ENCODE data around the gene FRMD1.

Gene FRMD1

GRCh38 chr6:168045706-168046620 lies 33.0 kb downstream of the FRMD1 start:
- no peak overlapping the region for H3K27ac ChIP-seq (replicated peaks)
- H3K4me3 ChIP-seq (replicated peaks; ENCODE audit: insufficient read depth, low read length) = no peak overlapping the region
- TF ChIP-seq CTCF (IDR thresholded peaks at IDR 0.05; ENCODE audit: insufficient read depth, low read length) = no peak
- no peak for DNase-seq (ENCODE audit: low read depth in 1 of 2, low spot score in 1 of 2)
- H3K27me3 ChIP-seq (ENCODE audit: insufficient read depth, poor library complexity, severe bottlenecking) = no peaks in the 10 kb centered on the region

- H3K27ac ChIP-seq (replicated peaks) = no peak overlapping the region
- TF ChIP-seq POLR2AphosphoS5 (IDR thresholded peaks at IDR 0.05; ENCODE audit: low read depth) = no peak
- TF ChIP-seq REST (IDR thresholded peaks at IDR 0.05; ENCODE audit: insufficient replicate concordance, low read depth) = no peak
- no peaks in the 10 kb centered on the region for H3K27me3 ChIP-seq (ENCODE audit: insufficient read depth, poor library complexity, severe bottlenecking)
- DNase-seq (ENCODE audit: low read depth in 1 of 2, low spot score in 1 of 2) = no peak
- H3K4me3 ChIP-seq (replicated peaks; ENCODE audit: insufficient read depth, low read length) = no peak overlapping the region
Observed at GRCh38 chr6:168045141-168045691, 33.8 kb downstream of the FRMD1 start.

GRCh38 chr6:168044521-168045130 lies 34.4 kb downstream of the FRMD1 start:
- DNase-seq (ENCODE audit: low read depth in 1 of 2, low spot score in 1 of 2) = no peak
- H3K27me3 ChIP-seq (ENCODE audit: insufficient read depth, poor library complexity, severe bottlenecking) = no peaks in the 10 kb centered on the region
- H3K4me3 ChIP-seq (replicated peaks; ENCODE audit: insufficient read depth, low read length) = no peak overlapping the region
- H3K27ac ChIP-seq (replicated peaks) = no peak overlapping the region
- TF ChIP-seq POLR2AphosphoS5 (IDR thresholded peaks at IDR 0.05; ENCODE audit: low read depth) (no peak), SPI1 (IDR thresholded peaks at IDR 0.05; ENCODE audit: borderline replicate concordance, low read depth) (no peak), CTCF (IDR thresholded peaks at IDR 0.05; ENCODE audit: insufficient read depth, low read length) (no peak), GABPA (IDR thresholded peaks at IDR 0.05; ENCODE audit: low read depth) (no peak), REST (IDR thresholded peaks at IDR 0.05; ENCODE audit: insufficient replicate concordance, low read depth) (no peak)

GRCh38 chr6:168043848-168044415 lies 35.1 kb downstream of the FRMD1 start:
- no peak overlapping the region for H3K4me3 ChIP-seq (replicated peaks; ENCODE audit: insufficient read depth, low read length)
- H3K27ac ChIP-seq (replicated peaks) = no peak overlapping the region
- DNase-seq (ENCODE audit: low read depth in 1 of 2, low spot score in 1 of 2) = no peak
- no peak for TF ChIP-seq POLR2AphosphoS5 (IDR thresholded peaks at IDR 0.05; ENCODE audit: low read depth)
- no peak for TF ChIP-seq SPI1 (IDR thresholded peaks at IDR 0.05; ENCODE audit: borderline replicate concordance, low read depth)
- no peak for TF ChIP-seq REST (IDR thresholded peaks at IDR 0.05; ENCODE audit: insufficient replicate concordance, low read depth)
- no peak for TF ChIP-seq GABPA (IDR thresholded peaks at IDR 0.05; ENCODE audit: low read depth)
- no peak for TF ChIP-seq CTCF (IDR thresholded peaks at IDR 0.05; ENCODE audit: insufficient read depth, low read length)
- no peaks in the 10 kb centered on the region for H3K27me3 ChIP-seq (ENCODE audit: insufficient read depth, poor library complexity, severe bottlenecking)
